Uterus (tissue), 4 donors: ENCODE measurements around the gene KNG1. TPM values are rescaled to one million over a fixed set of nuclear protein-coding genes. Genes with fewer than 3 reads are reported as not detected.

Source experiments
- DNase-seq, 2 donors: peaks; one replicate each; pipeline ENCODE4 v3.0.0-alpha.2; 2019 to 2020
- H3K27ac ChIP-seq, 2 donors: fragments of 200-600 bp; sonication (generic); 1 replicate in 1 of 2; 2 replicates in 1 of 2; pipeline ENCODE4 v1.5.1; 2016 to 2018
- H3K27me3 ChIP-seq, 2 donors: fragments of 200-600 bp; sonication (generic); one replicate each; pipeline ENCODE4 v1.5.1; 2018 to 2019; ENCODE audit warnings: control low read depth in 1 of 2
- H3K36me3 ChIP-seq, 2 donors: fragments of 200-600 bp; sonication (generic); one replicate each; pipeline ENCODE4 v1.5.1; 2019; ENCODE audit warnings: control low read depth in 1 of 2
- H3K4me1 ChIP-seq, 2 donors: fragments of 200-600 bp; sonication (generic); one replicate each; pipeline ENCODE4 v1.5.1; 2018 to 2019; ENCODE audit warnings: control low read depth in 1 of 2
- H3K4me3 ChIP-seq, 2 donors: fragments of 200-600 bp; sonication (generic); 1 replicate in 1 of 2; 2 replicates in 1 of 2; pipeline ENCODE4 v1.5.1; 2018 to 2019; ENCODE audit warnings: mild to moderate bottlenecking in 1 of 2
- H3K9me3 ChIP-seq, 2 donors: fragments of 200-600 bp; sonication (generic); one replicate each; pipeline ENCODE4 v1.5.1; 2019; ENCODE audit warnings: control low read depth in 1 of 2
- CTCF ChIP-seq, 4 experiments: fragments of 200-600 bp in 2 of 4; fragments of 450-650 bp in 2 of 4; sonication (generic) in 2 of 4; IDR thresholded peaks; one replicate each; pipeline ENCODE4 v1.5.1; 2016 to 2019; ENCODE audit warnings: antibody characterized with exemption in 4 of 4, mild to moderate bottlenecking in 2 of 4, moderate library complexity in 1 of 4
- POLR2A ChIP-seq, 2 donors: fragments of 450-650 bp; IDR thresholded peaks; one replicate each; pipeline ENCODE4 v1.6.1; 2016; ENCODE audit warnings: antibody characterized with exemption in 2 of 2, mild to moderate bottlenecking in 1 of 2, moderate library complexity in 1 of 2
- intact Hi-C: fragments of 100-400 bp; cut with DNase I; formaldehyde crosslinking; loops from one replicate; pipeline ENCODE4 v1.15.1; 2023; ENCODE audit warnings: low total_unique reads
- total RNA-seq, 4 donors: library from RNA; depleted of rRNA in 3 of 4; stranded (reverse); fragments of >200 nt in 3 of 4; gene quantifications; one replicate each; pipeline versions ENCODE4 v1.1.0 to v1.2.4, GENCODE V29; 2014 to 2023
- donor health status: DM: yes; HTN: yes; CAD: no.

Gene KNG1
- total RNA-seq, result not detected

GRCh38 chr3:186717039-186717457 is at the start of gene KNG1:
KNG1 (plus strand) TSS chr3:186717359; CDS start chr3:186717543, 184 bp downstream.
- no peaks in the 10 kb centered on the region for H3K9me3 ChIP-seq
- H3K27me3 ChIP-seq, result no peaks in the 10 kb centered on the region
- no peak for TF ChIP-seq CTCF (IDR thresholded peaks at IDR 0.05)
- TF ChIP-seq POLR2A (IDR thresholded peaks at IDR 0.05), result no peak
- intact Hi-C loops, result no loop called here
- H3K4me1 ChIP-seq, result no peaks in the 10 kb centered on the region
- H3K4me3 ChIP-seq, result no peak within 1 kb of the TSS
- H3K27ac ChIP-seq, result no peak within 1 kb of the TSS
- DNase-seq, result no peak
- H3K36me3 ChIP-seq, result no peaks in the 10 kb centered on the region

GRCh38 chr3:186668426-186668825 is 48.7 kb upstream of the KNG1 start:
- H3K36me3 ChIP-seq, result no peaks in the 10 kb centered on the region
- H3K27me3 ChIP-seq, result no peaks in the 10 kb centered on the region
- H3K27ac ChIP-seq, result no peak overlapping the region
- H3K4me1 ChIP-seq, result no peaks in the 10 kb centered on the region
- no peaks in the 10 kb centered on the region for H3K9me3 ChIP-seq
- intact Hi-C loops, result no loop called here
- no peak overlapping the region for H3K4me3 ChIP-seq
- DNase-seq, result no peak
- TF ChIP-seq CTCF (IDR thresholded peaks at IDR 0.05) (no peak), POLR2A (IDR thresholded peaks at IDR 0.05) (no peak)

DNA sequence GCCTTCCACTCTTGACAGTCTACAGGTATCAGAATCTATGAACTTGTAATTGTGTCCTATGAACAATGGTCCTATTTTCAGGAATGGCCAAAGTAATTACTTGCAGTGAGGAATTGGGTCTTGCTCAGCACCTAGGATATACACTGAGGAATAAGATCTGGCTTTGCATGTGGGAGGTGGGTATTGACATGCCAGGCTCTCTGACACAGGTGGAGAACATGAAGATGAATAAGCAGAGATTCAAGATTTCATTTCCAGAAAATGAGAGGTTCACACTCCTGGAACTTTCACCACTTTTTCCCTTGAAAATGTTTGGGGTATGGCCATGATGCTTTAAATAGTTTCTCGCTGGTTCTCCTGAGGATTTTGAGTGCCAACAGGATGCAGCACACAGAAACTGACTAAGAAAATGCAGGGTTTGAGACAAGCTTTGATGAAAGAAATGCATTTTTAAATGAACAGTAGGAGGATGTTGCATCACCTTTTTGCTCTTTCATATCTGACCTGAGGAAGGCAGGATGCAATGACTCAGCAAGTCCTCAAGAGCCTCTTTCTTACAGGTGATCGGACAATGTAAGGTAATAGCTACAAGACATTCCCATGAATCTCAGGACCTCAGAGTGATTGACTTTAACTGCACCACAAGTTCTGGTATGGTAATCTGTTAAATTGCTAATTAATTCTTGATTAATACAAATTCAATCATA is 47.6 kb upstream of the KNG1 start:
- H3K4me3 ChIP-seq, result no peak overlapping the region
- intact Hi-C loops, result no loop called here
- H3K27ac ChIP-seq, result no peak overlapping the region
- H3K4me1 ChIP-seq, result no peaks in the 10 kb centered on the region
- no peaks in the 10 kb centered on the region for H3K9me3 ChIP-seq
- no peaks in the 10 kb centered on the region for H3K27me3 ChIP-seq
- DNase-seq, result no peak
- no peaks in the 10 kb centered on the region for H3K36me3 ChIP-seq
- TF ChIP-seq CTCF (IDR thresholded peaks at IDR 0.05), result no peak
- no peak for TF ChIP-seq POLR2A (IDR thresholded peaks at IDR 0.05)

DNA sequence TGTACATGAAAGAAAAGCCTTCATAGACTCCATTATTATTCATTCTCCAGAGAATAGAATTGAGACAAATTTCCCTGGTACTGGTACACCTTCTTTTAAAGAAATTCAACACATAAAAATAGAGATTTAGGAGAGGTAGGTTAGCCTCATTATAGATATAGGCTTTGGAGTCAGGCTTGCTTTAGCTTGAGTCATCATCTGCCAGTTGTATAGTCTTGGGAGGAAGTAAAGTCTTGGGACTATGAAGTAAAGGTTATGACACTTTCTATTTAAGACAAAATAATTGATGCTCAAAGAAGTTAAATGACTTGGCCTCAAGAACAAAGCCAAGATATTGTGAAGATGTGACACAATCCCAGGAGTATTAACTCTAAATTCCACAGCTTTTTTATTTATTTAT is 47.0 kb upstream of the KNG1 start:
- Histone ChIP-seq H3K4me3 (no peak overlapping the region), H3K27me3 (no peaks in the 10 kb centered on the region), H3K9me3 (no peaks in the 10 kb centered on the region), H3K4me1 (no peaks in the 10 kb centered on the region), H3K27ac (no peak overlapping the region), H3K36me3 (no peaks in the 10 kb centered on the region)
- TF ChIP-seq CTCF (IDR thresholded peaks at IDR 0.05) (no peak), POLR2A (IDR thresholded peaks at IDR 0.05) (no peak)
- intact Hi-C loops, result no loop called here
- DNase-seq, result no peak

DNA sequence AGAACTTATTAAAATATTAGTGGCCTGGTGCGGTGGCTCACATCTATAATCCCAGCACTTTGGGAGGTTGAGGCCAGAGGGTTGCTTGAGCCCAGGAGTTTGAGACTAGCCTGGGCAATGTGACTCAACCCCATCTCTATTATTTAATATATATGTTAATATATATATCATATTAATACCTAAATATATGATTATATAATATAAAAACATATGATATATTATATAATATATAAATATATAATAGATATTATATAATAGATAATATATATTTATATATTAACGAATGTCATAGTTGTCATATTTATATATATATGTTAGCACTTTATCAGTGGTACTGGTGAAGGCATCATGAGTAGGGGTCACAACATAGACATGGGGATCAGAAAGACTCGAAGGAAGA is 46.1 kb upstream of the KNG1 start:
- no peak overlapping the region for H3K27ac ChIP-seq
- intact Hi-C loops, result no loop called here
- H3K27me3 ChIP-seq, result no peaks in the 10 kb centered on the region
- DNase-seq, result no peak
- H3K4me1 ChIP-seq, result no peaks in the 10 kb centered on the region
- no peaks in the 10 kb centered on the region for H3K9me3 ChIP-seq
- TF ChIP-seq CTCF (IDR thresholded peaks at IDR 0.05), result no peak
- no peak for TF ChIP-seq POLR2A (IDR thresholded peaks at IDR 0.05)
- H3K36me3 ChIP-seq, result no peaks in the 10 kb centered on the region
- no peak overlapping the region for H3K4me3 ChIP-seq
